HepG2 (cell line): ENCODE data around the gene SUSD3. TPM values are rescaled to one million over a fixed set of nuclear protein-coding genes. Genes with fewer than 3 reads are reported as not detected.

ENCODE experiments used
- ATAC-seq: fragments of 200-7000 bp; cut with Tn5 transposase; 3 replicates; pipeline ENCODE4 v1.9.1; 2020; ENCODE audit warnings: mild to moderate bottlenecking, moderate library complexity
- BruUV-seq: library from RNA; stranded (reverse); fragments of 400-500 nt; replicated peaks from 2 replicates; lab custom pipeline; 2021; lab: Mats Ljungman, UMichigan
- CTCF ChIA-PET: fragments of 300-600 bp; formaldehyde crosslinking; extraction: SDS; loops from one replicate; lab custom pipeline; 2021; ENCODE audit warnings: low total read pairs, inconsistent platforms, low intra/inter-chr PET ratio; lab: Yijun Ruan, JAX
- POLR2A ChIA-PET: fragments of 350-600 bp; sonication (Branson Sonifier 250); formaldehyde crosslinking; loops from one replicate; lab custom pipeline; 2020; ENCODE audit warnings: antibody characterized with exemption, inconsistent platforms; lab: Yijun Ruan, JAX
- DNase-seq: peaks from one replicate; pipeline ENCODE4 v3.0.0-alpha.2; 2015; ENCODE audit warnings: low spot score
- FAIRE-seq: peaks from 3 replicates; lab custom pipeline; 2011; peaks lifted over from hg19 to GRCh38; lab: Jason Lieb, UNC
- H2AFZ ChIP-seq: one replicate; pipeline ENCODE4 v1.6.1; 2011; ENCODE audit warnings: low read length, inconsistent platforms
- H3K27ac ChIP-seq: fragments of 300-600 bp; 3 replicates; pipeline ENCODE4 v1.8.0; 2011; ENCODE audit warnings: mixed run types, mild to moderate bottlenecking, mixed read lengths, low read length, inconsistent platforms; ENCODE audit not compliant: insufficient read depth; ENCODE audit errors: extremely low read length
- H3K27me3 ChIP-seq, 2 experiments: fragments of 200-600 bp in 1 of 2; 2 replicates in 1 of 2; 3 replicates in 1 of 2; pipeline versions ENCODE4 v1.6.0 to v1.8.0; 2011; ENCODE audit warnings: low read length in 2 of 2, mild to moderate bottlenecking in 2 of 2, moderate library complexity in 2 of 2, inconsistent platforms in 1 of 2; ENCODE audit not compliant: insufficient read depth in 2 of 2, control insufficient read depth in 1 of 2
- H3K36me3 ChIP-seq, 2 experiments: fragments of 200-600 bp in 1 of 2; replicated peaks in 1 of 2; 2 replicates in 1 of 2; 3 replicates in 1 of 2; pipeline versions ENCODE4 v1.5.1 to v1.8.0; 2011; ENCODE audit warnings: low read length in 2 of 2, inconsistent platforms in 1 of 2; ENCODE audit not compliant: insufficient read depth in 2 of 2, control insufficient read depth in 1 of 2
- H3K4me1 ChIP-seq: 2 replicates; pipeline ENCODE4 v1.5.1; 2012; ENCODE audit warnings: low read length, inconsistent platforms; ENCODE audit not compliant: insufficient read depth
- H3K4me2 ChIP-seq: 2 replicates; pipeline ENCODE4 v1.6.0; 2011; ENCODE audit warnings: low read depth, low read length, inconsistent platforms
- H3K4me3 ChIP-seq, 3 experiments: fragments of 200-600 bp in 1 of 3; sonication (generic), shearing (Covaris generic) in 1 of 3; replicated peaks in 1 of 3; 2 replicates each; pipeline ENCODE4 v1.5.1; 2011 to 2016; ENCODE audit warnings: low read length in 3 of 3, inconsistent platforms in 2 of 3, low read depth in 2 of 3, mild to moderate bottlenecking in 2 of 3, control low read depth in 1 of 3, mixed read lengths in 1 of 3; ENCODE audit not compliant: insufficient read depth in 1 of 3
- H3K79me2 ChIP-seq: one replicate; pipeline ENCODE4 v1.6.1; 2011; ENCODE audit warnings: low read length, inconsistent platforms; ENCODE audit not compliant: insufficient read depth
- H3K9ac ChIP-seq: 2 replicates; pipeline ENCODE4 v1.6.0; 2011; ENCODE audit warnings: mild to moderate bottlenecking, low read depth, low read length, inconsistent platforms; ENCODE audit not compliant: insufficient read depth
- H3K9me3 ChIP-seq: 2 replicates; pipeline ENCODE4 v1.5.1; 2012; ENCODE audit warnings: mild to moderate bottlenecking, low read length
- H4K20me1 ChIP-seq: 2 replicates; pipeline ENCODE4 v1.6.0; 2011; ENCODE audit warnings: inconsistent platforms, mild to moderate bottlenecking, low read length, moderate library complexity; ENCODE audit not compliant: insufficient read depth
- BHLHE40 ChIP-seq: IDR thresholded peaks from 2 replicates; pipeline ENCODE4 v1.6.1; 2011; ENCODE audit warnings: low read length, improper control_type of control experiment
- FOXM1 ChIP-seq: sonication (generic); formaldehyde crosslinking; IDR thresholded peaks from 2 replicates; pipeline ENCODE4 v1.5.0; 2020; ENCODE audit warnings: missing genetic modification reagents
- HMG20A ChIP-seq: IDR thresholded peaks from 2 replicates; pipeline ENCODE4 v1.6.1; 2016; ENCODE audit warnings: borderline replicate concordance
- ZNF264 ChIP-seq: sonication (generic); formaldehyde crosslinking; IDR thresholded peaks from 2 replicates; pipeline ENCODE4 v1.4.0; 2020; ENCODE audit warnings: missing genetic modification reagents
- ZNF431 ChIP-seq: sonication (generic); formaldehyde crosslinking; IDR thresholded peaks from 2 replicates; pipeline ENCODE4 v1.9.0; 2022; ENCODE audit warnings: missing genetic modification reagents, low read depth, mild to moderate bottlenecking, borderline replicate concordance
- ZNF766 ChIP-seq: sonication (generic); formaldehyde crosslinking; IDR thresholded peaks from 2 replicates; pipeline ENCODE4 v1.5.0; 2020; ENCODE audit warnings: missing genetic modification reagents, borderline replicate concordance
- WGBS: methylation state at CpG from one replicate; pipeline ENCODE4 v1.1.6; 2017; ENCODE audit warnings: low lambda C conversion rate; 5-methylcytosine and 5-hydroxymethylcytosine counted together
- in situ Hi-C: cut with HindIII; loops from 2 replicates; pipeline ENCODE4 v1.10.0; 2017; ENCODE audit warnings: low pct_unique_long_range_greater_than_20kb; ENCODE audit not compliant: extremely low pct_ligation_motif_present
- intact Hi-C: fragments of 100-400 bp; cut with micrococcal nuclease; formaldehyde crosslinking; loops from one replicate; pipeline ENCODE4 v1.10.0; 2022; ENCODE audit not compliant: unreplicated experiment
- polyA plus RNA-seq, 8 experiments: library from polyadenylated mRNA; depleted of rRNA in 3 of 8; stranded (reverse) in 7 of 8; unstranded in 1 of 8; fragments of >200 nt; fragmentation: Illumina TruSeq in 4 of 8; extraction: Trizol in 4 of 8; gene quantifications; 2 replicates each; pipeline versions ENCODE4 v1.2.1 to v1.2.3, GENCODE V29; 2011 to 2016; ENCODE audit warnings: low read depth in 4 of 8, missing spikeins in 1 of 8, mixed read lengths in 1 of 8; ENCODE audit not compliant: insufficient read depth in 1 of 8
- total RNA-seq, 5 experiments: library from RNA; depleted of rRNA; stranded (reverse); fragments of >200 nt; fragmentation: Illumina TruSeq; extraction: Trizol; gene quantifications; 2 replicates each; pipeline ENCODE4 v1.2.3, GENCODE V29; 2016; ENCODE audit warnings: low read depth in 1 of 5
- TF ChIP-seq, protein P1 (sequence below): IDR thresholded peaks from 2 replicates; pipeline ENCODE4 v1.6.1; 2016; ENCODE audit warnings: low read depth, missing genetic modification reagents, missing compliant biosample characterization

The SUSD3 gene
- total and polyA plus RNA-seq, 2 of the 13 experiments (the other 11 are each of a cell fraction or from before 2014, with no cell fraction given): 7.0 to 9.1 TPM

DNA sequence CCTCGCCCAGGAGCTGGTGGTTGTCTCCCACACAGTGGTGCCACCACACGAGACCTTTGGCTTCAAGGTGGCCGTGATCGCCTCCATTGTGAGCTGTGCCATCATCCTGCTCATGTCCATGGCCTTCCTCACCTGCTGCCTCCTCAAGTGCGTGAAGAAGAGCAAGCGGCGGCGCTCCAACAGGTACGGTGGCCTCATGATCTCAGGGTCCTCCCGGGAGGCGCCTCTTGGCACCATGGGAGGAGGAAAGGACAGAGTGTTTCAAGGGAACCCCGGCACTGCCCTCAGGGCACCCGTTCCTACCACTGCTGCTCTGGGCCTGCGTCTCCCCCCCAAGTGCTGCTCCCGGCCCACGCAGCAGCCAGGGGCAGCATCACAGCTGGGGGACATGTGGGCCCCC, 19.3 kb downstream of the SUSD3 start (continued):
- TF ChIP-seq, protein P1, sequence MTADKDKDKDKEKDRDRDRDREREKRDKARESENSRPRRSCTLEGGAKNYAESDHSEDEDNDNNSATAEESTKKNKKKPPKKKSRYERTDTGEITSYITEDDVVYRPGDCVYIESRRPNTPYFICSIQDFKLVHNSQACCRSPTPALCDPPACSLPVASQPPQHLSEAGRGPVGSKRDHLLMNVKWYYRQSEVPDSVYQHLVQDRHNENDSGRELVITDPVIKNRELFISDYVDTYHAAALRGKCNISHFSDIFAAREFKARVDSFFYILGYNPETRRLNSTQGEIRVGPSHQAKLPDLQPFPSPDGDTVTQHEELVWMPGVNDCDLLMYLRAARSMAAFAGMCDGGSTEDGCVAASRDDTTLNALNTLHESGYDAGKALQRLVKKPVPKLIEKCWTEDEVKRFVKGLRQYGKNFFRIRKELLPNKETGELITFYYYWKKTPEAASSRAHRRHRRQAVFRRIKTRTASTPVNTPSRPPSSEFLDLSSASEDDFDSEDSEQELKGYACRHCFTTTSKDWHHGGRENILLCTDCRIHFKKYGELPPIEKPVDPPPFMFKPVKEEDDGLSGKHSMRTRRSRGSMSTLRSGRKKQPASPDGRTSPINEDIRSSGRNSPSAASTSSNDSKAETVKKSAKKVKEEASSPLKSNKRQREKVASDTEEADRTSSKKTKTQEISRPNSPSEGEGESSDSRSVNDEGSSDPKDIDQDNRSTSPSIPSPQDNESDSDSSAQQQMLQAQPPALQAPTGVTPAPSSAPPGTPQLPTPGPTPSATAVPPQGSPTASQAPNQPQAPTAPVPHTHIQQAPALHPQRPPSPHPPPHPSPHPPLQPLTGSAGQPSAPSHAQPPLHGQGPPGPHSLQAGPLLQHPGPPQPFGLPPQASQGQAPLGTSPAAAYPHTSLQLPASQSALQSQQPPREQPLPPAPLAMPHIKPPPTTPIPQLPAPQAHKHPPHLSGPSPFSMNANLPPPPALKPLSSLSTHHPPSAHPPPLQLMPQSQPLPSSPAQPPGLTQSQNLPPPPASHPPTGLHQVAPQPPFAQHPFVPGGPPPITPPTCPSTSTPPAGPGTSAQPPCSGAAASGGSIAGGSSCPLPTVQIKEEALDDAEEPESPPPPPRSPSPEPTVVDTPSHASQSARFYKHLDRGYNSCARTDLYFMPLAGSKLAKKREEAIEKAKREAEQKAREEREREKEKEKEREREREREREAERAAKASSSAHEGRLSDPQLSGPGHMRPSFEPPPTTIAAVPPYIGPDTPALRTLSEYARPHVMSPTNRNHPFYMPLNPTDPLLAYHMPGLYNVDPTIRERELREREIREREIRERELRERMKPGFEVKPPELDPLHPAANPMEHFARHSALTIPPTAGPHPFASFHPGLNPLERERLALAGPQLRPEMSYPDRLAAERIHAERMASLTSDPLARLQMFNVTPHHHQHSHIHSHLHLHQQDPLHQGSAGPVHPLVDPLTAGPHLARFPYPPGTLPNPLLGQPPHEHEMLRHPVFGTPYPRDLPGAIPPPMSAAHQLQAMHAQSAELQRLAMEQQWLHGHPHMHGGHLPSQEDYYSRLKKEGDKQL (CRISPR knock-in tag): no peak
- no peak for TF ChIP-seq ZNF431 (CRISPR knock-in tag)
- TF ChIP-seq ZNF766 (CRISPR knock-in tag): no peak
- no peak for TF ChIP-seq ZNF264 (CRISPR knock-in tag)
- TF ChIP-seq, all 625 proteins: peak for 0

DNA sequence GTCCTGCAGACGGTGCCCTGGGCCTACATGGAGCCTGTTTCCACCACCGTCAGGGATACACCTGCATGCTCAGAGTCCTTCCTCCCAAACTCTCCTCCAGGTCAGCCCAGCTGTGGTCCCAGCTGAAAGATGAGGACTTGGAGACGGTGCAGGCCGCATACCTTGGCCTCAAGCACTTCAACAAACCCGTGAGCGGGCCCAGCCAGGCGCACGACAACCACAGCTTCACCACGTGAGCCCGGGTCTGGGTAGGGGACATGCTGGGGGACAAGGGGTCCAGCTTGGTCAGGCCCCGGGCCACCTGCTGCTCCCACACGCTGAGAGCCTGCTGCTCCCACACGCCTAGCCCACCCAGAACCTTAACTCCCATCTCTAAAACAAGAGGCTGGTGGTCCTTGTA, 20.9 kb downstream of the SUSD3 start:
- H3K4me1 ChIP-seq: peaks cover 8% of the 10 kb centered on the region; the same call in 1 of the 2 replicates
- no peaks in the 10 kb centered on the region for H3K36me3 ChIP-seq
- WGBS: 60% methylated on average over 2 of the region's 13 CpGs
- no peaks in the 10 kb centered on the region for H3K79me2 ChIP-seq
- no peak for TF ChIP-seq HMG20A (CRISPR knock-in tag)
- TF ChIP-seq FOXM1 (CRISPR knock-in tag): no peak
- TF ChIP-seq BHLHE40: no peak
- H3K27ac ChIP-seq: no peak overlapping the region
- H2AFZ ChIP-seq: no peak overlapping the region
- no peak overlapping the region for H3K4me2 ChIP-seq
- H4K20me1 ChIP-seq: no peaks in the 10 kb centered on the region
- intact Hi-C loops: no loop called here
- in situ Hi-C loops: no loop called here
- POLR2A ChIA-PET: no interaction called here
- no peak overlapping the region for H3K4me3 ChIP-seq
- no peak for ATAC-seq
- no peak for DNase-seq
- H3K9me3 ChIP-seq: no peaks in the 10 kb centered on the region
- CTCF ChIA-PET: no interaction called here
- H3K27me3 ChIP-seq: no peaks in the 10 kb centered on the region
- no peak overlapping the region for H3K9ac ChIP-seq
- no peak for FAIRE-seq
- no TSS peak for BruUV-seq
